Measurements from ENCODE around the gene ZGLP1. TPM values are rescaled to one million over a fixed set of nuclear protein-coding genes. Genes with fewer than 3 reads are reported as not detected.

The ZGLP1 gene
- total RNA-seq, 2 donors from 2014 or later: 5.9 TPM

- ATAC-seq (replicated peaks in 1 of 2) (no peak), DNase-seq (no peak)
- Mint-ChIP-seq H3K27ac (no peak overlapping the region), H3K36me3 (ENCODE audit: insufficient read depth in 2 of 2) (peaks cover 13 to 28% of the 10 kb centered on the region in 2 donors), H3K4me1 (ENCODE audit: low read depth) (peaks cover 53% of the 10 kb centered on the region), H3K27me3 (ENCODE audit: low read depth) (no peaks in the 10 kb centered on the region), H3K4me3 (no peak overlapping the region), H3K9me3 (no peaks in the 10 kb centered on the region)
Observed at GRCh38 chr19:10256551-10256950, 53.1 kb downstream of the ZGLP1 start.

- no peak overlapping the region for H3K27ac Mint-ChIP-seq
- ATAC-seq (replicated peaks in 1 of 2) (no peak), DNase-seq (no peak)
- peaks cover 42% of the 10 kb centered on the region for H3K4me1 Mint-ChIP-seq (ENCODE audit: low read depth)
- H3K36me3 Mint-ChIP-seq (ENCODE audit: insufficient read depth in 2 of 2): peaks cover 13 to 28% of the 10 kb centered on the region in 2 donors
- no peaks in the 10 kb centered on the region for H3K27me3 Mint-ChIP-seq (ENCODE audit: low read depth)
- no peaks in the 10 kb centered on the region for H3K9me3 Mint-ChIP-seq
- no peak overlapping the region for H3K4me3 Mint-ChIP-seq
Observed at GRCh38 chr19:10255358-10255757, 54.3 kb downstream of the ZGLP1 start.

Other genes starting within 250 kb of the ZGLP1 start
- gene SHFL, start 223.5 kb downstream of the ZGLP1 start, total RNA-seq: 10 to 100 TPM; 55.0 to 70.4 TPM
- gene ANGPTL6, start 207.1 kb downstream of the ZGLP1 start, total RNA-seq: 10 to 100 TPM; 13.2 to 17.6 TPM
- gene PPAN, start 203.5 kb downstream of the ZGLP1 start, total RNA-seq: 100 to 1,000 TPM; 106 to 117 TPM
- gene P2RY11, start 198.1 kb downstream of the ZGLP1 start, total RNA-seq: 10 to 100 TPM; 65.4 to 73.9 TPM
- 100 to 1,000 TPM; 277 to 278 TPM for gene EIF3G, start 189.9 kb downstream of the ZGLP1 start, total RNA-seq
- 100 to 1,000 TPM; 294 to 304 TPM for gene DNMT1, start 114.9 kb downstream of the ZGLP1 start, total RNA-seq
- gene S1PR2, start 78.5 kb downstream of the ZGLP1 start, total RNA-seq: 10 to 100 TPM; 11.5 to 11.6 TPM
- gene MRPL4, start 57.6 kb downstream of the ZGLP1 start, total RNA-seq: 10 to 100 TPM; 83.2 to 93.6 TPM
- gene ICAM1, start 38.7 kb downstream of the ZGLP1 start, total RNA-seq: 10 to 100 TPM; 20.7 to 40.1 TPM
- gene ICAM4, start 22.9 kb downstream of the ZGLP1 start, total RNA-seq: 1 to 10 TPM; 1.5 to 1.9 TPM
- gene ICAM5, start 19.9 kb downstream of the ZGLP1 start, total RNA-seq: 1 to 10 TPM; 3.1 to 3.8 TPM
- 10 to 100 TPM; 13.0 to 16.3 TPM for gene FDX2, start 6.2 kb upstream of the ZGLP1 start, total RNA-seq
- gene RAVER1, start 23.7 kb upstream of the ZGLP1 start, total RNA-seq: 10 to 100 TPM; 60.2 to 68.3 TPM
- 100 to 1,000 TPM; 163 to 183 TPM for gene ICAM3, start 29.8 kb upstream of the ZGLP1 start, total RNA-seq
- 100 to 1,000 TPM; 174 to 222 TPM for gene TYK2, start 70.8 kb upstream of the ZGLP1 start, total RNA-seq
- 100 to 1,000 TPM; 128 to 137 TPM for gene CDC37, start 93.7 kb upstream of the ZGLP1 start, total RNA-seq
- gene PDE4A, start 110.7 kb upstream of the ZGLP1 start, total RNA-seq: 10 to 100 TPM; 21.8 to 36.8 TPM
- 10 to 100 TPM; 65.2 to 70.7 TPM for gene KEAP1, start 193.5 kb upstream of the ZGLP1 start, total RNA-seq
- 1 to 10 TPM in 1 of 2 donors, under 1 TPM in 1; 0.19 to 1.8 TPM for gene S1PR5, start 207.6 kb upstream of the ZGLP1 start, total RNA-seq
- 10 to 100 TPM; 35.4 to 37.0 TPM for gene ATG4D, start 234.1 kb upstream of the ZGLP1 start, total RNA-seq

All from activated T-cell treated with anti-CD3 and anti-CD28 coated beads, Interleukin-2, amount 50 U/mL, for 72 hours (primary cell).